Measurements from ENCODE around the gene CCDC146. TPM values are rescaled to one million over a fixed set of nuclear protein-coding genes. Genes with fewer than 3 reads are reported as not detected.
A peak's percentile ranks its signal among the peaks of the same experiment; 100 is the strongest.
"Not testable (repeated sequence)": the region's sequence is repeated elsewhere in the genome, so short reads cannot be mapped to it uniquely, and the experiment has no call there.

CCDC146 gene
- polyA plus RNA-seq, 3 donors, result 0.08 to 7.2 (median 0.40) TPM

DNA sequence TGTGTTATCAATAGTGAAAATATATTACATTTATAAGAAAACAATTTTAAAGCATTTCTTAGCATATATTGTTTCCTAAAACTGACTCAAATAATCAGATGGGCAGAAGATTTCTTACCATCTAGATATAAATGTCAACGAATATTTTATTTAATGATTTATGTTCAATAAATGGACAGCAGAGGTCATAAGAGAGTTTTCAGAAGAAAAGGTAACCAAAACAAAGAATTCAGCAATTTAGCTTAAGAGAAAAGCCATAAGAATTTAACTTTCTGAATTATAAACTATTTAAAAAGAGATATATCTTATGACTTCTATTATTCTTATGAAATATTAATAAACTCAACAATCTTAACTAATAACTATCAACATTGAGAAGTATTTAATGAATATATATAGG is 3.1 kb downstream of the CCDC146 start:
- not testable (repeated sequence) for H3K9me3 ChIP-seq (replicated peaks in 1 of 2; ENCODE audit: control insufficient read depth in 1 of 2, insufficient read depth in 1 of 2, low read length in 2 of 2); H3K9me3 Mint-ChIP-seq; H3K27ac Mint-ChIP-seq; H3K36me3 Mint-ChIP-seq; H2AFZ ChIP-seq (ENCODE audit: insufficient read depth, low read depth, low read length, poor library complexity, severe bottlenecking); H3K27me3 ChIP-seq (ENCODE audit: control insufficient read depth in 2 of 2, insufficient read depth in 2 of 2, low read length in 2 of 2); H3K27me3 Mint-ChIP-seq (ENCODE audit: low read depth in 3 of 3); H3K36me3 ChIP-seq (replicated peaks in 1 of 2; ENCODE audit: control insufficient read depth in 1 of 2, insufficient read depth in 2 of 2, low read length in 2 of 2); H4K20me1 ChIP-seq (ENCODE audit: insufficient read depth, low read length); H3K9ac ChIP-seq (ENCODE audit: insufficient read depth, low read length, poor library complexity, severe bottlenecking); H3K27ac ChIP-seq (ENCODE audit: low read depth in 1 of 2, low read length in 2 of 2); H3K4me3 ChIP-seq (replicated peaks in 1 of 3; ENCODE audit: low read depth in 2 of 3, low read length in 3 of 3); H3K4me2 ChIP-seq (replicated peaks; ENCODE audit: extremely low read depth, low read length, poor library complexity, severe bottlenecking); H3K4me3 Mint-ChIP-seq
- H3K4me1 Mint-ChIP-seq, result peaks cover 36% of the 10 kb centered on the region
- no CpG with 5 or more reads among the region's 1 CpG for WGBS (ENCODE audit: insufficient coverage)
- intact Hi-C loops (cut with micrococcal nuclease), result loop anchor here (10.0 kb wide), 1 partner anchor 119 kb away; no protein-coding TSS in a partner anchor
- Histone ChIP-seq H3K79me2 (ENCODE audit: insufficient read depth, low read length) (peaks cover 12% of the 10 kb centered on the region), H3K4me1 (ENCODE audit: control insufficient read depth in 1 of 2, insufficient read depth in 2 of 2, low read length in 2 of 2) (peaks cover 26 to 48% of the 10 kb centered on the region in 2 donors)
- TF ChIP-seq, protein P1, sequence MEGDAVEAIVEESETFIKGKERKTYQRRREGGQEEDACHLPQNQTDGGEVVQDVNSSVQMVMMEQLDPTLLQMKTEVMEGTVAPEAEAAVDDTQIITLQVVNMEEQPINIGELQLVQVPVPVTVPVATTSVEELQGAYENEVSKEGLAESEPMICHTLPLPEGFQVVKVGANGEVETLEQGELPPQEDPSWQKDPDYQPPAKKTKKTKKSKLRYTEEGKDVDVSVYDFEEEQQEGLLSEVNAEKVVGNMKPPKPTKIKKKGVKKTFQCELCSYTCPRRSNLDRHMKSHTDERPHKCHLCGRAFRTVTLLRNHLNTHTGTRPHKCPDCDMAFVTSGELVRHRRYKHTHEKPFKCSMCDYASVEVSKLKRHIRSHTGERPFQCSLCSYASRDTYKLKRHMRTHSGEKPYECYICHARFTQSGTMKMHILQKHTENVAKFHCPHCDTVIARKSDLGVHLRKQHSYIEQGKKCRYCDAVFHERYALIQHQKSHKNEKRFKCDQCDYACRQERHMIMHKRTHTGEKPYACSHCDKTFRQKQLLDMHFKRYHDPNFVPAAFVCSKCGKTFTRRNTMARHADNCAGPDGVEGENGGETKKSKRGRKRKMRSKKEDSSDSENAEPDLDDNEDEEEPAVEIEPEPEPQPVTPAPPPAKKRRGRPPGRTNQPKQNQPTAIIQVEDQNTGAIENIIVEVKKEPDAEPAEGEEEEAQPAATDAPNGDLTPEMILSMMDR (IDR thresholded peaks at IDR 0.05), result peak; percentile 35
- peak in 1 of 3 donors; percentile 20 for DNase-seq

DNA sequence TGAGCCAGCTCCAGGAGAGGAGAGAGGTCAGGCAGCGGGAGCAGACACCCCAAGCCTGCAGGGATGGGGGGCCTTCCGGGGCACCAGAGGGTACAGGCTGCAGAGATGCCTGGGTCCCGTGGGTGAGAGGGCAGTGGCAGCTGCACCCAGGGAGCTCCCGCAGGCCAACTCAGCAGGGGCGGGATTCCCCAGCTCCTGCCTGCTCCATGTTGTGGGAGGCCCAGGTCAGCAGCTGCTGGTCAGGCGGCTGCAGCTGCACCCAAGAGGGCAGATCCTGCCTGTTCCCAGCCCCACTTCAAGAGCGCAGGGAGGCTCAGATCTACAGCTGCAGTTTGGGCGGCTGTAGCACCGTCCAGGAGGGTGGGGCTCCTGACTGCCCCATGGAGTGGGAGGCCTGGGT is 4.6 kb downstream of the CCDC146 start:
- H3K4me1 Mint-ChIP-seq, result peaks cover 30% of the 10 kb centered on the region
- not testable (repeated sequence) for H3K9me3 Mint-ChIP-seq; H3K4me3 ChIP-seq (replicated peaks in 1 of 3; ENCODE audit: low read depth in 2 of 3, low read length in 3 of 3); H3K9me3 ChIP-seq (replicated peaks in 1 of 2; ENCODE audit: control insufficient read depth in 1 of 2, insufficient read depth in 1 of 2, low read length in 2 of 2); H3K27me3 Mint-ChIP-seq (ENCODE audit: low read depth in 3 of 3); H3K4me3 Mint-ChIP-seq; H2AFZ ChIP-seq (ENCODE audit: insufficient read depth, low read depth, low read length, poor library complexity, severe bottlenecking); H3K9ac ChIP-seq (ENCODE audit: insufficient read depth, low read length, poor library complexity, severe bottlenecking); H4K20me1 ChIP-seq (ENCODE audit: insufficient read depth, low read length); H3K79me2 ChIP-seq (ENCODE audit: insufficient read depth, low read length); H3K27me3 ChIP-seq (ENCODE audit: control insufficient read depth in 2 of 2, insufficient read depth in 2 of 2, low read length in 2 of 2); H3K36me3 Mint-ChIP-seq; H3K36me3 ChIP-seq (replicated peaks in 1 of 2; ENCODE audit: control insufficient read depth in 1 of 2, insufficient read depth in 2 of 2, low read length in 2 of 2); H3K4me2 ChIP-seq (replicated peaks; ENCODE audit: extremely low read depth, low read length, poor library complexity, severe bottlenecking)
- Histone ChIP-seq H3K27ac (ENCODE audit: low read depth in 1 of 2, low read length in 2 of 2) (peak overlapping the region in 1 of 2 donors; percentile 36), H3K4me1 (ENCODE audit: control insufficient read depth in 1 of 2, insufficient read depth in 2 of 2, low read length in 2 of 2) (peaks cover 22 to 37% of the 10 kb centered on the region in 2 donors)
- H3K27ac Mint-ChIP-seq, result peak overlapping the region in 2 of 7 donors; percentile 60 to 79
- intact Hi-C loops (cut with micrococcal nuclease), result loop anchor here (10.0 kb wide), 1 partner anchor 118 kb away; no protein-coding TSS in a partner anchor
- WGBS (ENCODE audit: insufficient coverage), result 97% methylated on average over 5 of the region's 9 CpGs
- peak in 1 of 3 donors; percentile 4 for DNase-seq

DNA sequence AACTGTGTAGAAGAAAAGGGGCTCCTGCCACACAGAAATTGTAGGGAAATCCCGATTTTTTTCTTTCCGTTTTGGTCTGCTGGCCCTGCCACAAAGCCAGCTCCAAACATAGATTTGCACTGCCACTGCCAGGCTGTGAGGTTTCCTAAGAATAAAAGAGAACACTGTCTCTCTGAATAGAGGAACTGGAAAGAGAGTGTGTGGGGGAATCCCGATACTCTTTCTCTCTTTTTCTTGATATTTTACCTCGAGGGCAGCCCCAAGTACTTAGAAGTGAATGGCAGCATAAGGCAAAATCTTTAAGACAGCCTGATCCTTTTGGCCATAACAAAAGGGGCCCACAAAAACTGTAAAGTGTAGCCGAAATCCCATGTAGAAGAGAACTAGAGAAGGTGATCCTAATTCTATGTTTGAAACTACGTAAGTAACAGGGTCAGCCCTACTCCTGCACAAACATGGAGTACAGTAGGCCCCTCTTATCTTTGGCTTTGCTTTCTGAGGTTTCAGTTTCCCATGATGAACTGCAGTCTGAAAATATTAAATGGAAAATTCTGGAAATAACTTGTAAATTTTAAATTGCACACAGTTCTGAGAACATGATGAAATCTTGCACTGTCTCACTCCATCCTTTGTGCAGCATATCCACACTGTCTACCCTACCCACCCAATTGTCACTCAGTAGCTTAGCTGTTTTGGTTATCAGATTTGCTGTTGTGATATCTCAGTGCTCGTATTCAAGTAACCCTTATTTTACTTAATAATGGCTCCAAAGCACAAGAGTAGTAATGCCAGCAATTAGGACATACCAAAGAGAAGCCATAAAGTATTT is 6.4 kb downstream of the CCDC146 start:
- H3K4me3 ChIP-seq (replicated peaks in 1 of 3; ENCODE audit: low read depth in 2 of 3, low read length in 3 of 3), result peak overlapping the region; percentile 12 to 59 (median 34)
- peak overlapping the region; percentile 40 for H3K9ac ChIP-seq (ENCODE audit: insufficient read depth, low read length, poor library complexity, severe bottlenecking)
- not testable (repeated sequence) for H3K36me3 ChIP-seq (replicated peaks in 1 of 2; ENCODE audit: control insufficient read depth in 1 of 2, insufficient read depth in 2 of 2, low read length in 2 of 2); H4K20me1 ChIP-seq (ENCODE audit: insufficient read depth, low read length); H3K79me2 ChIP-seq (ENCODE audit: insufficient read depth, low read length); H3K27me3 ChIP-seq (ENCODE audit: control insufficient read depth in 2 of 2, insufficient read depth in 2 of 2, low read length in 2 of 2); H3K9me3 ChIP-seq (replicated peaks in 1 of 2; ENCODE audit: control insufficient read depth in 1 of 2, insufficient read depth in 1 of 2, low read length in 2 of 2); H3K36me3 Mint-ChIP-seq; H3K27me3 Mint-ChIP-seq (ENCODE audit: low read depth in 3 of 3); H3K9me3 Mint-ChIP-seq
- H3K4me3 Mint-ChIP-seq, result peak overlapping the region; percentile 47 to 60
- peak overlapping the region; percentile 24 for H3K4me2 ChIP-seq (replicated peaks; ENCODE audit: extremely low read depth, low read length, poor library complexity, severe bottlenecking)
- DNase-seq, result peak; percentile 37 to 59 (median 54)
- no CpG with 5 or more reads among the region's 7 CpGs for WGBS (ENCODE audit: insufficient coverage)
- peak overlapping the region; percentile 76 to 92 (median 88) for H3K27ac Mint-ChIP-seq
- H3K27ac ChIP-seq (ENCODE audit: low read depth in 1 of 2, low read length in 2 of 2), result peak overlapping the region; percentile 59 to 83
- H2AFZ ChIP-seq (ENCODE audit: insufficient read depth, low read depth, low read length, poor library complexity, severe bottlenecking), result peak overlapping the region; percentile 70
- peaks cover 19 to 32% of the 10 kb centered on the region in 2 donors for H3K4me1 ChIP-seq (ENCODE audit: control insufficient read depth in 1 of 2, insufficient read depth in 2 of 2, low read length in 2 of 2)
- peaks cover 26% of the 10 kb centered on the region for H3K4me1 Mint-ChIP-seq
- intact Hi-C loops (cut with micrococcal nuclease), result loop anchor here (10.0 kb wide), 1 partner anchor 116 kb away; no protein-coding TSS in a partner anchor

DNA sequence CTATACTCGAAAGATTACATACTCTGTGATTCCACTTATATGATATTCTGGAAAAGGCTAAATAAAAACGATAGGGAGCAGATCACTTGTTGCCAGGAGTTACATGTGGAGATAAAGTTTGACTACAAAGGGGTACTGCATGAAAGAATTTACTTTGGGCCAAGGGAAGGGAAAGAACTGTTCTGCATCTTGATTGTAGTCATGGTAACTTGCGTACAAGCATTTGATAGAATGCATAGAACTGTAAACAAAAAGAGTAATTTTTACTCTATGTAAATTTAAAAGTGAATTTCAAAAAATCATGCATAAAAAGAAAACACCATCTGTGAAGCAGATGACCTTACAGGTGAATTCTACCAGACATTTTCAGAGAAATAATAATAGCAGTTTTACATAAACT is 9.4 kb downstream of the CCDC146 start:
- H3K4me3 ChIP-seq (replicated peaks in 1 of 3; ENCODE audit: low read depth in 2 of 3, low read length in 3 of 3); H3K27ac Mint-ChIP-seq; H3K9ac ChIP-seq (ENCODE audit: insufficient read depth, low read length, poor library complexity, severe bottlenecking); H3K27me3 Mint-ChIP-seq (ENCODE audit: low read depth in 3 of 3); H2AFZ ChIP-seq (ENCODE audit: insufficient read depth, low read depth, low read length, poor library complexity, severe bottlenecking); H3K4me3 Mint-ChIP-seq; H3K9me3 ChIP-seq (replicated peaks in 1 of 2; ENCODE audit: control insufficient read depth in 1 of 2, insufficient read depth in 1 of 2, low read length in 2 of 2); H4K20me1 ChIP-seq (ENCODE audit: insufficient read depth, low read length); H3K27ac ChIP-seq (ENCODE audit: low read depth in 1 of 2, low read length in 2 of 2); H3K9me3 Mint-ChIP-seq; H3K4me2 ChIP-seq (replicated peaks; ENCODE audit: extremely low read depth, low read length, poor library complexity, severe bottlenecking); DNase-seq; H3K36me3 Mint-ChIP-seq; intact Hi-C loops (cut with micrococcal nuclease); H3K36me3 ChIP-seq (replicated peaks in 1 of 2; ENCODE audit: control insufficient read depth in 1 of 2, insufficient read depth in 2 of 2, low read length in 2 of 2); H3K27me3 ChIP-seq (ENCODE audit: control insufficient read depth in 2 of 2, insufficient read depth in 2 of 2, low read length in 2 of 2); H3K79me2 ChIP-seq (ENCODE audit: insufficient read depth, low read length): not testable (repeated sequence)
- no CpG with 5 or more reads among the region's 3 CpGs for WGBS (ENCODE audit: insufficient coverage)
- H3K4me1 ChIP-seq (ENCODE audit: control insufficient read depth in 1 of 2, insufficient read depth in 2 of 2, low read length in 2 of 2), result peaks cover 13 to 22% of the 10 kb centered on the region in 2 donors
- H3K4me1 Mint-ChIP-seq, result peaks cover 18% of the 10 kb centered on the region
